Vagina (tissue), 2 donors: ENCODE measurements around the gene PRICKLE1. TPM values are rescaled to one million over a fixed set of nuclear protein-coding genes. Genes with fewer than 3 reads are reported as not detected.
A peak's percentile ranks its signal among the peaks of the same experiment; 100 is the strongest.

ENCODE experiments used
- DNase-seq, 2 donors: peaks; one replicate each; pipeline ENCODE4 v3.0.0-alpha.2; 2017; ENCODE audit errors: extremely low spot score in 2 of 2
- H3K27ac ChIP-seq: fragments of 200-600 bp; sonication (generic); one replicate; pipeline ENCODE4 v1.5.1; 2019
- H3K27me3 ChIP-seq: fragments of 200-600 bp; sonication (generic); one replicate; pipeline ENCODE4 v1.5.1; 2019
- H3K36me3 ChIP-seq, 2 donors: fragments of 200-600 bp; sonication (generic); one replicate each; pipeline ENCODE4 v1.5.1; 2017 to 2019
- H3K4me1 ChIP-seq: fragments of 200-600 bp; sonication (generic); one replicate; pipeline ENCODE4 v1.5.1; 2019
- H3K4me3 ChIP-seq, 2 donors: fragments of 200-600 bp; sonication (generic); 1 replicate in 1 of 2; 2 replicates in 1 of 2; pipeline ENCODE4 v1.5.1; 2016 to 2019
- H3K9me3 ChIP-seq: fragments of 200-600 bp; sonication (generic); one replicate; pipeline ENCODE4 v1.5.1; 2019
- CTCF ChIP-seq, 3 experiments: fragments of 450-650 bp in 2 of 3; fragments of 200-600 bp in 1 of 3; sonication (generic) in 1 of 3; IDR thresholded peaks; one replicate each; pipeline ENCODE4 v1.5.1; 2017 to 2019; ENCODE audit warnings: antibody characterized with exemption in 3 of 3, mild to moderate bottlenecking in 2 of 3, moderate library complexity in 2 of 3
- POLR2A ChIP-seq, 2 donors: fragments of 450-650 bp; IDR thresholded peaks; one replicate each; pipeline ENCODE4 v1.6.1; 2017; ENCODE audit warnings: antibody characterized with exemption in 2 of 2, mild to moderate bottlenecking in 2 of 2, moderate library complexity in 2 of 2
- POLR2AphosphoS5 ChIP-seq, 2 donors: sonication (generic); formaldehyde crosslinking; IDR thresholded peaks; one replicate each; pipeline ENCODE4 v1.9.0; 2017; ENCODE audit warnings: antibody characterized with exemption in 2 of 2, mild to moderate bottlenecking in 2 of 2, low read depth in 1 of 2; ENCODE audit not compliant: insufficient read depth in 1 of 2
- intact Hi-C: fragments of 100-400 bp; cut with DNase I; formaldehyde crosslinking; loops from one replicate; pipeline ENCODE4 v1.15.1; 2023
- total RNA-seq: library from RNA; depleted of rRNA; stranded (reverse); fragments of >200 nt; gene quantifications from one replicate; pipeline ENCODE4 v1.2.3, GENCODE V29; 2016

The PRICKLE1 gene
- total RNA-seq, 1 donor from 2014 or later, result 25.3 TPM

- Histone ChIP-seq H3K27ac (no peak overlapping the region), H3K27me3 (no peaks in the 10 kb centered on the region), H3K36me3 (no peaks in the 10 kb centered on the region), H3K4me3 (no peak overlapping the region), H3K9me3 (no peaks in the 10 kb centered on the region), H3K4me1 (peaks cover 6% of the 10 kb centered on the region)
- TF ChIP-seq CTCF (IDR thresholded peaks at IDR 0.05), result no peak
- TF ChIP-seq POLR2A (IDR thresholded peaks at IDR 0.05), result no peak
- no peak for TF ChIP-seq POLR2AphosphoS5 (IDR thresholded peaks at IDR 0.05; ENCODE audit: insufficient read depth in 1 of 2, low read depth in 1 of 2)
- intact Hi-C loops, result no loop called here
- DNase-seq, result no peak
Observed at GRCh38 chr12:42504049-42504448, 85.5 kb downstream of the PRICKLE1 start.

GRCh38 chr12:42502682-42503081 lies 86.9 kb downstream of the PRICKLE1 start:
- Histone ChIP-seq H3K4me3 (no peak overlapping the region), H3K4me1 (peaks cover 6% of the 10 kb centered on the region), H3K36me3 (no peaks in the 10 kb centered on the region), H3K27me3 (no peaks in the 10 kb centered on the region), H3K27ac (no peak overlapping the region), H3K9me3 (no peaks in the 10 kb centered on the region)
- intact Hi-C loops, result no loop called here
- no peak for TF ChIP-seq POLR2A (IDR thresholded peaks at IDR 0.05)
- TF ChIP-seq POLR2AphosphoS5 (IDR thresholded peaks at IDR 0.05; ENCODE audit: insufficient read depth in 1 of 2, low read depth in 1 of 2), result no peak
- no peak for TF ChIP-seq CTCF (IDR thresholded peaks at IDR 0.05)
- DNase-seq, result no peak

GRCh38 chr12:42498549-42499247 lies 90.8 kb downstream of the PRICKLE1 start:
- Histone ChIP-seq H3K27ac (no peak overlapping the region), H3K4me3 (no peak overlapping the region), H3K36me3 (no peaks in the 10 kb centered on the region), H3K27me3 (no peaks in the 10 kb centered on the region), H3K4me1 (peaks cover 6% of the 10 kb centered on the region), H3K9me3 (no peaks in the 10 kb centered on the region)
- intact Hi-C loops, result no loop called here
- no peak for TF ChIP-seq POLR2A (IDR thresholded peaks at IDR 0.05)
- no peak for TF ChIP-seq POLR2AphosphoS5 (IDR thresholded peaks at IDR 0.05; ENCODE audit: insufficient read depth in 1 of 2, low read depth in 1 of 2)
- no peak for TF ChIP-seq CTCF (IDR thresholded peaks at IDR 0.05)
- DNase-seq, result no peak

- Histone ChIP-seq H3K27me3 (no peaks in the 10 kb centered on the region), H3K27ac (no peak overlapping the region), H3K36me3 (no peaks in the 10 kb centered on the region), H3K4me1 (no peaks in the 10 kb centered on the region), H3K9me3 (no peaks in the 10 kb centered on the region), H3K4me3 (no peak overlapping the region)
- TF ChIP-seq POLR2AphosphoS5 (IDR thresholded peaks at IDR 0.05; ENCODE audit: insufficient read depth in 1 of 2, low read depth in 1 of 2), result no peak
- no peak for DNase-seq
- intact Hi-C loops, result no loop called here
Observed at GRCh38 chr12:42496886-42497285, 92.7 kb downstream of the PRICKLE1 start.

- intact Hi-C loops, result no loop called here
- Histone ChIP-seq H3K27ac (no peak overlapping the region), H3K27me3 (no peaks in the 10 kb centered on the region), H3K4me3 (no peak overlapping the region), H3K9me3 (no peaks in the 10 kb centered on the region), H3K36me3 (no peaks in the 10 kb centered on the region), H3K4me1 (no peaks in the 10 kb centered on the region)
- TF ChIP-seq POLR2AphosphoS5 (IDR thresholded peaks at IDR 0.05; ENCODE audit: insufficient read depth in 1 of 2, low read depth in 1 of 2) (no peak), POLR2A (IDR thresholded peaks at IDR 0.05) (no peak), CTCF (IDR thresholded peaks at IDR 0.05) (no peak)
- peak in 1 of 2 donors; percentile 8 for DNase-seq
Observed at GRCh38 chr12:42495244-42495643, 94.3 kb downstream of the PRICKLE1 start.
